ENCODE data around the gene PML. TPM values are rescaled to one million over a fixed set of nuclear protein-coding genes. Genes with fewer than 3 reads are reported as not detected.

Gene PML, protein sequence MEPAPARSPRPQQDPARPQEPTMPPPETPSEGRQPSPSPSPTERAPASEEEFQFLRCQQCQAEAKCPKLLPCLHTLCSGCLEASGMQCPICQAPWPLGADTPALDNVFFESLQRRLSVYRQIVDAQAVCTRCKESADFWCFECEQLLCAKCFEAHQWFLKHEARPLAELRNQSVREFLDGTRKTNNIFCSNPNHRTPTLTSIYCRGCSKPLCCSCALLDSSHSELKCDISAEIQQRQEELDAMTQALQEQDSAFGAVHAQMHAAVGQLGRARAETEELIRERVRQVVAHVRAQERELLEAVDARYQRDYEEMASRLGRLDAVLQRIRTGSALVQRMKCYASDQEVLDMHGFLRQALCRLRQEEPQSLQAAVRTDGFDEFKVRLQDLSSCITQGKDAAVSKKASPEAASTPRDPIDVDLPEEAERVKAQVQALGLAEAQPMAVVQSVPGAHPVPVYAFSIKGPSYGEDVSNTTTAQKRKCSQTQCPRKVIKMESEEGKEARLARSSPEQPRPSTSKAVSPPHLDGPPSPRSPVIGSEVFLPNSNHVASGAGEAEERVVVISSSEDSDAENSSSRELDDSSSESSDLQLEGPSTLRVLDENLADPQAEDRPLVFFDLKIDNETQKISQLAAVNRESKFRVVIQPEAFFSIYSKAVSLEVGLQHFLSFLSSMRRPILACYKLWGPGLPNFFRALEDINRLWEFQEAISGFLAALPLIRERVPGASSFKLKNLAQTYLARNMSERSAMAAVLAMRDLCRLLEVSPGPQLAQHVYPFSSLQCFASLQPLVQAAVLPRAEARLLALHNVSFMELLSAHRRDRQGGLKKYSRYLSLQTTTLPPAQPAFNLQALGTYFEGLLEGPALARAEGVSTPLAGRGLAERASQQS
- total RNA-seq (2014; rRNA removed; shearing (Covaris generic); ENCODE audit: low replicate concordance), result 19.5 and 39.8 TPM in 2 replicates

DNA sequence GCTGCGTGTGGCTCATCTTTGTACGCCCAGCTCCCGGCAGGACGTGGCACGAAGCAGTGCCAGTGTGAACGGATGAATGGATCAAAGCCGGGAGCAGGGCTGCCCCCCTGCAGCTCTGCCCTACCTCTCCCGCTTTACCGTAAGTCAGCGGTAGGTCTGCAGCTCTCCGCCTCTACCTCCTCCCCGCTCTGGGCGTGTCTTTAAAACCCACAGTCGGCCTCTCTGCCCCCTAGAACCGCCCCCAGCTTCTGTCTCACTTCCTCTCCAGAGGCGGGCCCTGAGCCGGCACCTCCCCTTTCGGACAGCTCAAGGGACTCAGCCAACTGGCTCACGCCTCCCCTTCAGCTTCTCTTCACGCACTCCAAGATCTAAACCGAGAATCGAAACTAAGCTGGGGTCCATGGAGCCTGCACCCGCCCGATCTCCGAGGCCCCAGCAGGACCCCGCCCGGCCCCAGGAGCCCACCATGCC, at the start of gene PML:
Gene PML, plus strand, starts transcription at position 304 of the 471 bp plus-strand sequence. Its CDS starts 97 bp downstream, at position 401.
- Histone ChIP-seq H3K4me3 (peak within 1 kb of the TSS; percentile 66), H3K9me3 (no peaks in the 10 kb centered on the region), H3K36me3 (peaks cover 41% of the 10 kb centered on the region), H3K27me3 (no peaks in the 10 kb centered on the region)
- peak; percentile 99 for DNase-seq

DNA sequence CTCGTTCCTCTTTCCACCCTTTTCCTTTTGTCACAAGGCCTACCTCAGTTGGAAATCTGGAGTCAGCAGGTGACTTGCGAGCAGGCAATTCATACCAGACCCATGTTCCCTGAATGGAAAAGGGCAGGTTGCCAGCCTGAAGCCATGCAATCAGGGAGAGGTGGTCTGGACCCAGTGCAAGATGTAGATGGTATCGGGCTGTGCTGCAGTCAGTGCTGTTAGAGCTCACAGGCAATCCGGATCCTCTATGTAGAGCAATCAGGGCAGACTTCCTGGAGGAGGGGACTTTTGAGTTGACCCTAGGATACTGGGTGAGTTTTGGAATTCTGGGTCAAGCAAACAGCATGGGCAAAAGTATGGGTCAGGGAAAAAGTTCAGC, 49.4 kb upstream of the PML start:
- Histone ChIP-seq H3K27me3 (no peaks in the 10 kb centered on the region), H3K36me3 (peaks cover 91% of the 10 kb centered on the region), H3K9me3 (no peaks in the 10 kb centered on the region), H3K4me3 (no peak overlapping the region)
- no peak for DNase-seq

DNA sequence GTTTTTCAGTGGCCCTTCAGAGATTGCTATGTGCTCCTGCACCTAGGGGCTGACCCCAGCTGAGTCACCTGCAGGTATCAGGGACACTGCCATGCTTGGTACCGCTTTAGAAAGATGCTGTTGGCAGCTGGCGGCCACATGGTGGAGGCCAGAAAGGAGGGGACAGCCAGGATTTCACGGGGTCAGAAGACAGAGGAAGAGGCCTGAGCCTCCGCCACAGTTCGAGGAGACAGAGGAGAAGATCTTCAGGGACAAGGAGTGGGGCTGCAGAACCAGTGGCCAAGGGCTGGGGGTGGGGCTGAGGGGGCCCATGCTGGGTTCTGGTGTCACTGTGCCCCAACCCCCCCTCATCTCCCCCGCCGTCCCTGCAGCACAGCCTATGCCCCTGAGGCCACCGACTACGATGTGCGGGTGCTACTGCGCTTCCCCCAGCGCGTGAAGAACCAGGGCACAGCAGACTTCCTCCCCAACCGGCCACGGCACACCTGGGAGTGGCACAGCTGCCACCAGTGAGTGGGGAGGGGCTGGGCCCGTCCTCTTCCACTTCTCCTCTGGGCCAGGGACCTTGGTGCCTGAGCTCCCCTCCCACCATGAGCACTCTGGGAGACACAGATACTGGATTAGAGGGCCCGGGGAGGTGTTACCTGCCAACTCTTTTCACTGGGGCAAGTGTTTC, 48.3 kb upstream of the PML start:
- DNase-seq, result no peak
- H3K36me3 ChIP-seq, result peaks cover 94% of the 10 kb centered on the region
- no peak overlapping the region for H3K4me3 ChIP-seq
- no peaks in the 10 kb centered on the region for H3K27me3 ChIP-seq
- no peaks in the 10 kb centered on the region for H3K9me3 ChIP-seq

DNA sequence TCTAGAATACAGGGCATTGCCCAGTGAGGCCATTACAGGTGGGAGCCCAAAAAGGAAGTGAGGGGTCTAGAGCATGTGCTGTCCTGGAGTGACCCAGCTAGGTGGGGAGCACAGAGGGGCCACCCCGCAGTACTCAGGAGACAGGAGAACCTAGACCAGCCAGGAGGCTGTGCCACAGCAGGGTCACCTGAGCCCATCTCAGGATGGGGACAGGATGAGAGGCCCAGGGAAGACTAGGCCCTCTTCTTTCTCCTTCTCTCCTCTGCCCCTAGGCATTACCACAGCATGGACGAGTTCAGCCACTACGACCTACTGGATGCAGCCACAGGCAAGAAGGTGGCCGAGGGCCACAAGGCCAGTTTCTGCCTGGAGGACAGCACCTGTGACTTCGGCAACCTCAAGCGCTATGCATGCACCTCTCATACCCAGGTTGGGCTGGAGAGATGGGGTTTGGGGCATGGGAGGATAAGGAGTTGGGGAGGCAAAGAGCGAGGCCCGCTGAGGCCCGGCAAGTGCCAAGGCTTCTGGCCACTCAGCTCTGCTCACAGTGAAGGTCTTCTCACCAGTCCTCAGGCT, 47.6 kb upstream of the PML start:
- Histone ChIP-seq H3K4me3 (no peak overlapping the region), H3K27me3 (no peaks in the 10 kb centered on the region), H3K36me3 (peaks cover 91% of the 10 kb centered on the region), H3K9me3 (no peaks in the 10 kb centered on the region)
- no peak for DNase-seq

DNA sequence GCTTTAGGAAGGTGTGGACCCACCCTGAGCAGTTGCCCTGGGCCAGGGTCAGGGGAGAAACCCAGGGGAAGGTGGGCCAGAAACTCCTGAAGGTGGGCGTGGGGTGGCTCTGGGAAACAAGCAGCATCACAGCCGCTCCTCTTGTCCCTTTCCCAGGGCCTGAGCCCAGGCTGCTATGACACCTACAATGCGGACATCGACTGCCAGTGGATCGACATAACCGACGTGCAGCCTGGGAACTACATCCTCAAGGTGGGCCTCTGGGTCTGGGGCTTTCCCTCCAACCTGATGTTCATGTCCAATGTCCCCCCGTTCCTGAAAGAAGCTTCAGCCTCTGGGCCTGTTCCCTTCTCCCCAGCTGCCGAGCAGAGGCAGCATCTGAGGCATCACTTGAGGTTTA, 46.9 kb upstream of the PML start:
- Histone ChIP-seq H3K4me3 (no peak overlapping the region), H3K36me3 (peaks cover 94% of the 10 kb centered on the region), H3K27me3 (no peaks in the 10 kb centered on the region), H3K9me3 (no peaks in the 10 kb centered on the region)
- DNase-seq, result no peak

DNA sequence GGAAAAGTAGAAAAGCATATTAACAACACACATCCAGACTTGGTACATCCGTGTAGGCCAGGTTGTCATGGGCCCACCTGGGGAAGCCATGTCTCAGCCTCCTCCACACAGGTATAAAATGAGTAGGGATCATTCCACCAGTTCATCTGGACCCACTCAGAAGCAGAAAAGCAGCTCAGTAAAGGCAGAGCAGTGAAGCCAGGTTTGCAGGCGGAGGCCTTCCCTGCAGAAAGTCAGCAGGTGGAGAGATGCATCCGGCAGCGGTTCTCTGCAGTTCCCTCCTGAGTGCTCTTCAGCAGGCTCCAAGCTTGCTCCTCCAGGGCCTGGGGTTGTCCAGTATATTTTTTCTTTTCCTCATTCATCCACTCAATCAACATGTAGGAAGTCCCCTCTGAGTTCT, 46.1 kb upstream of the PML start:
- H3K36me3 ChIP-seq, result peaks cover 94% of the 10 kb centered on the region
- H3K27me3 ChIP-seq, result no peaks in the 10 kb centered on the region
- no peaks in the 10 kb centered on the region for H3K9me3 ChIP-seq
- DNase-seq, result no peak
- H3K4me3 ChIP-seq, result no peak overlapping the region

DNA sequence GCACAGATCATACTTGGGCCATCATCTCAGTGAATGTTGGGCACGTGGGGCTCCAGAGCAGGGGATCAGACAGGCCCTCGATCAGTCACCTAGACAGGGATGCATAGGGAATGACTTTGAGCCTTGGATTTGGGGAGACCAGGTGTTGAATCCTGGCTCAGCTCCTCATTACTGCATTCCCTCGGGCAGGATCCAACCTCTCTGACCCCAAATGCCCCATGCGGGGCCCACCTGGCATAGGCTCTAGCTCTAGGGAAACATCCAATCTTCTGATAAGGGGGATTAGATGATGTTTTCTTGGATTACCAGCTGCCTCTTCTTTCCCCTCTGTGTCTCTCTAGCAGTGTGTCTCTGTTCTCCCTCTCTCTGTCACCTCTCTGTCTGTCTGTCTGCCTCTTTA, 45.5 kb upstream of the PML start:
- Histone ChIP-seq H3K27me3 (no peaks in the 10 kb centered on the region), H3K4me3 (no peak overlapping the region), H3K9me3 (no peaks in the 10 kb centered on the region), H3K36me3 (peaks cover 92% of the 10 kb centered on the region)
- no peak for DNase-seq

DNA sequence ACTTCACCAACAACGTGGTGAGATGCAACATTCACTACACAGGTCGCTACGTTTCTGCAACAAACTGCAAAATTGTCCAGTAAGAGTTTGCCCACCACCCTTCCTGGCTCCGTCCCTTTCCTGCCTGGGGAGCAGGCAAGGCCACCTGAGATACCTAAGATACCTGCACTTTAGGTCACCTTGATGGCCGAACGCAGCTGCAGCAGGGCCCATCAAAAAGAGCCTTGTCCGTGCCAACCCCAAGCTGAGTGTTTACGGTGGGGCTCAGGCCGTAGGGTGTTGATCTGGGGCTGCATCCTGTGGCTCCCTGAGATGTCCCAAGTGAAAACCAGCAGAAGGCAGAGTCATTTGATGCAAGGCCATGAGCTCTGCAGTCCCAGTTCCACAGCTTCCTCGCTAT, 45.0 kb upstream of the PML start:
- no peaks in the 10 kb centered on the region for H3K9me3 ChIP-seq
- H3K27me3 ChIP-seq, result no peaks in the 10 kb centered on the region
- no peak for DNase-seq
- H3K4me3 ChIP-seq, result no peak overlapping the region
- peaks cover 87% of the 10 kb centered on the region for H3K36me3 ChIP-seq

DNA sequence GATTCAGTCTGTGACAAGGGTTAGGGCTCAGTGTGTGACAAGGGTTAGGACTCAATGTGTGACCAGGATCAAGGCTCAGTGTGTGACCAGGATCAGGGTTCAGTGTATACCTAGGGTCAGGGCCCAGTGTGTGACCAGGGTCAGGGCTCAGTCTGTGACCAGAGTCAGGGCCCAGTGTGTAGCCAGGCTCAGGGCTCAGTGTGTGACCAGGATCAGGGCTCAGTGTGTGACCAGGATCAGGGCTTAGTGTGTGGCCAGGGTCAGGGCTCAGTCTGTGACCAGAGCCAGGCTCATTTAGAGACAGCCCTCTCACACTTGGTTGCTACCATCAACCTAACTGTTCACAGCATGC, 44.1 kb upstream of the PML start:
- no peaks in the 10 kb centered on the region for H3K9me3 ChIP-seq
- no peaks in the 10 kb centered on the region for H3K27me3 ChIP-seq
- DNase-seq, result no peak
- no peak overlapping the region for H3K4me3 ChIP-seq
- H3K36me3 ChIP-seq, result peaks cover 77% of the 10 kb centered on the region

DNA sequence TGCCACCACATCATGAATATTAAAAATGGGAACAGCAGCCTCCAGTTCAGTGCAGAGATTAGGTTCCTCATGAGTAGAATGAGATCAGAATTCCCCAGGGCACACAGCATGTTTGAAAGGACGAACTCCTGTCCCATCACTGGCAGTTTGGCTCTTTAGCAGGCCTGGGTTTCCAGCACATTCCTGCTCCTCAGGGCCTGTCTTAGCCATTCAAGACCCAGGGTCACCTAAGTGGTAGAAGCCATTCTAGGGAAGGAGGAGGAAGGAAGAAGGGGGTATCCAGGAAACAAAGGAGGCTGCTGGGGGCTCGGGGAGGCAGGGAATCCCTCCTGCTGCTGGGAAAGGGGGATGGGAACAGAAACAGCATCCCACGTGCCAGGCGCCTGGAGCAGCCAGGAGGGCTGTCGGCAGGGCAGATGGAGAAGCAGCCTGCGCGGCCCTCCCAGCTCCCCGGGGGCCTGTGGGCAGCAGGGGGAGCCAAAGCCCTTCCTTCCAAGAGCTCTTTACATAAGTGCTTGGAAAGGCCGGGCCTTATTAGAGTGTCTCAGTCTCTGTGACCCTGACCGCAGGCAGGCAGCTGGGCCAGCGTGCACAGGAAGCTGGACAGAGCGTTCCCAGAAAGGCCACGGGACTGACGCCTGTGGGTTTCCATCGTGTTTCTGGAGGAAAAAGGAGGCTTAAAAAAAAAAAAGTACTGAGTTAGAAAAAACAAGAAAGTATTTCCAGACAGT, 43.5 kb upstream of the PML start:
- peak; percentile 90 for DNase-seq
- Histone ChIP-seq H3K4me3 (no peak overlapping the region), H3K36me3 (peaks cover 72% of the 10 kb centered on the region), H3K9me3 (no peaks in the 10 kb centered on the region), H3K27me3 (no peaks in the 10 kb centered on the region)

DNA sequence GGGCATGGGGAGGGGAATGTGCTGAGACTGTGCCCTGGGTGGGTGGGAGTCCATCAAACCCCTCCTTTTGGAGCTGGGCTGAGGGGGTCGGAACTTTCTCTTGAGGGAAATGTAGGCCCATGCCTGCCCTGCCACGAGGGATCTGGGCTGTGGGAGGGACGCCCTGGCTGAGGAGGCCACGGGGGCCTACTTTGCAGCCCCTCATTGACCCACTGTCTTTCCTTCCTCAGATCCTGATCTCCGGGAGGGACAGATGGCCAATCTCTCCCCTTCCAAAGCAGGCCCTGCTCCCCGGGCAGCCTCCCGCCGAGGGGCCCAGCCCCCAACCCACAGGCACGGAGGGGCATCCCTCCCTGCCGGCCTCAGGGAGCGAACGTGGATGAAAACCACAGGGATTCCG, 42.9 kb upstream of the PML start:
- Histone ChIP-seq H3K9me3 (no peaks in the 10 kb centered on the region), H3K4me3 (no peak overlapping the region), H3K27me3 (no peaks in the 10 kb centered on the region), H3K36me3 (peaks cover 68% of the 10 kb centered on the region)
- DNase-seq, result no peak

DNA sequence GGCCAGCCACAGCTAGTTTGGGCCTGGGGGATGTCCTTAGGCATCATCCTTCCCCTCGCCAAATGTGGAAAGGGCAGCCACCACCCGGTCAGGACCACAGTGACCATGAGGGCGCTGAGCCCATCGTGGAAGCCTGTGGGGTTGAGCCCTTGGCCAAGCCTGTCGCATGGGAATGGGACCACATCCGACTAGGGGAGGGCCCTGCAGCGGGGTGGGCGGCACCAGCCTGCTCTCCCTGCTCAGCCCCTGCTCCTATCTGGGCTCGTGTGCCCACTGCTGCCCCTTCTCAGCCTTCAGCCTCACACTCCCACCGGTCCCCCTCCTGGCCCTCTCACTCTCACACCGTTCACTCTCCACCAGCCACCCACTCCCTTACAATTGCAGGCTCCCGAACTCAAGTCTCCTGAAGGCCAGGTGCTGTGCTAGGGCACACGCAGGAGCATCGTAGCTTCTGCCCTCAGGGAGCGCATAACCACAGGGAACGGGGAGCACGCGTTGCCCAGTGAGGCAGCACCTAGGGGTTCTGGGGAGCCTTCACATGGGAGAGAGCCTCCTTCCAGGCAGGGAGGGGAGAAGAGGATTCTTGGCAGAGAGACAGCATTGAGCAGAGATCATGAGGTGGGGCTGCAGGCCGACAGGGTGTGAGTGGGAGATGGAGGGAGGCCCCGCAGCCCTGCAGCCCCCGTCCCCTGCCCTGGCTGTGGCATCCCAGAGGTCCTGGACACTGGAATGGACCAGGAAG, 42.2 kb upstream of the PML start:
- H3K36me3 ChIP-seq, result peaks cover 60% of the 10 kb centered on the region
- no peak overlapping the region for H3K4me3 ChIP-seq
- no peak for DNase-seq
- H3K27me3 ChIP-seq, result no peaks in the 10 kb centered on the region
- no peaks in the 10 kb centered on the region for H3K9me3 ChIP-seq

DNA sequence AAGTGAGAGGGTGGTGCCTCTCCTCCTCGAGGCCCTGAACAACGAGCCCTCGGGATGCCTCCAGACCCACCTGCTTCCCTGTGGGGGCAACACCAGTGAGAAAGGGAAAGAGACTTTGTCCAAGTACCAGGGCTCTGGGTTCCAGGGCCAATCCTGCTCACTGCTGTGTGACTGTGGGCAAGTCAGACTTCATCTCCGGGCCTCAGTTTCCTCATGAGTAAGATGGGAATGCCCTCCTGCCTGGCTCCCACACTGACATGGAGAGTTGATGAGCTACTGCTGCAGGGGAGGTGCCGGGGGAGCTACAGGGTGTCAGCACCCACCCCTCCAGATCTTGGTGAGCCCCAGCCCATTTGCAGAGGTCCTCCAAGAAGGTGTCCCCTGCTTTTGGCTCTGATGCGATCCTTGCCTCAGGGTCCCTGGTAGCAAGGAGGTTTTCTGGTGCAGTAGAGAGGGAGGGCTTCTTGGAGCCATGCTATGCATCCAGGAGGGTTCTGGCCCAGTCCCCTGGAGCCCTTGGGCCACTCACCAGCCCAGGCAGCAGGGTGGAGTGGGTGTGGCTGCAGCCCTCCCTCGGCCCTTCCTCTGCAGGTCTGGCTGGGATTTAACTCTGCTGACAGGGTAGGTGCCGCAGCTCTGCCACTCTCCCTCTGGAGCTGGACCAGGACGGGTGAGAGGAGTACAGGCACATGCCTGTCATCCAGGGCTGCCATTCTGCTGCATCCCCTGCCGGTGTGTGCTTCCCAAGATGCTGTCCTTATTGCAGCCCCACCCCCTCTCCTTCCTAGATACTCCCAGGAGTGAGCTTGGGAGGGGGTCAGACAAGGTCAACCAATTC, 41.4 kb upstream of the PML start:
- Histone ChIP-seq H3K9me3 (no peaks in the 10 kb centered on the region), H3K4me3 (no peak overlapping the region), H3K36me3 (peaks cover 52% of the 10 kb centered on the region), H3K27me3 (no peaks in the 10 kb centered on the region)
- no peak for DNase-seq

DNA sequence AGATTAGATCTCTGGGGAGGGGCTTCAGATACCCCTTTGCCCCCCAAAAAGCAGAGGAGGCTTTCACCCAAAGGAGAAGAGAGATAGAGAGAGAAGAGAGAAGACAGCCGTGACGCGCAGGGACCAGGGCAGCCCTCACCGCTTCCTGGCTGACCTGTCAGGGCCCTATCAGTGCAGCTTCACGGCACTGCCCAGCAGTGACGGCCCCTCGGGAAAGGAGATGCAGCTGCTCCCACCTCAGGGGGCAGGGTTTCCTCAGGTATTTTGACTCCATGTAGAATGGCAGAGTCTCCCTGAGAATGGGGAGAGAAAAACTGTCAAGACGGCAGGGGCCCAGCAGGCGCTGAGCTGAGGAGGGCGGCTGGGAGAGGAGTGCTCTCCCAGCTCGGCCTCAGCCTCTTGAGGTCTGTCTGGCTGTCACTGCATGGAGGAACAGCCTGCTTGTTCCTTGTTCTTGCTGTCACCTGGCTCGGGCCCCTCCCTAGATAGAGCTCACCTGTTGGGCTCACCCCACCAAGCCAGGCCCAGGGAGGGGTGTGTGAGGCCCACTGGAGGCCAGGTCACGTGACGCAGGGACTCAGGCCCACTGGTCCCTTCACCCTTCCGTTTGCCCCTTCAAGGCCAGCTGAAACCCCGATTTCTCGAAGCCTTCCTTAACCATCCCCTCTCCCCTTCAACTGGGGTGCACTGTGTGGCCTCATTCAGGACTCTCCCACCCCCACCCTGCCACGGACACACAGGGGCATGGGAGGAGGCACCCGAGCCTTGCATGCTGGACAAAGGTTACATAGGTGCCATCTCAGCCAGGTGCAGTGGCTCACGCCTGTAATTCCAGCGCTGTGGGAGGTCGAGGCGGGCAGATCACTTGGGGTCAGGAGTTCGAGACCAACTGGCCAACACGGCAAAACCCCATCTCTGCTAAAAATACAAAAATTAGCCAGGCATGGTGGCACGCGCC, 40.0 kb upstream of the PML start:
- Histone ChIP-seq H3K36me3 (peaks cover 39% of the 10 kb centered on the region), H3K27me3 (no peaks in the 10 kb centered on the region), H3K9me3 (no peaks in the 10 kb centered on the region), H3K4me3 (no peak overlapping the region)
- DNase-seq, result no peak

All from MG63 (cell line).